Measurements from ENCODE around the gene C16orf95.

Gene C16orf95

GRCh38 chr16:87319997-87320491, 2.9 kb upstream of the C16orf95 start:
- TF ChIP-seq GATA2 (IDR thresholded peaks at IDR 0.05; ENCODE audit: low read depth, low read length) = no peak
- TF ChIP-seq GATA3 (IDR thresholded peaks at IDR 0.05; ENCODE audit: low read depth, low read length) = no peak

- TF ChIP-seq GATA2 (IDR thresholded peaks at IDR 0.05; ENCODE audit: low read depth, low read length) = no peak
- TF ChIP-seq GATA3 (IDR thresholded peaks at IDR 0.05; ENCODE audit: low read depth, low read length) = no peak
Measured at GRCh38 chr16:87319011-87319410, 1.8 kb upstream of the C16orf95 start.

GRCh38 chr16:87317750-87318644, 805 bp upstream of the C16orf95 start:
- TF ChIP-seq GATA3 (IDR thresholded peaks at IDR 0.05; ENCODE audit: low read depth, low read length) (no peak), GATA2 (IDR thresholded peaks at IDR 0.05; ENCODE audit: low read depth, low read length) (no peak)

- no peak for TF ChIP-seq GATA3 (IDR thresholded peaks at IDR 0.05; ENCODE audit: low read depth, low read length)
- no peak for TF ChIP-seq GATA2 (IDR thresholded peaks at IDR 0.05; ENCODE audit: low read depth, low read length)
Measured at GRCh38 chr16:87316450-87316922, 706 bp downstream of the C16orf95 start.

- no peak for TF ChIP-seq GATA2 (IDR thresholded peaks at IDR 0.05; ENCODE audit: low read depth, low read length)
- TF ChIP-seq GATA3 (IDR thresholded peaks at IDR 0.05; ENCODE audit: low read depth, low read length) = no peak
Measured at GRCh38 chr16:87314990-87315420, 2.2 kb downstream of the C16orf95 start.

- TF ChIP-seq GATA2 (IDR thresholded peaks at IDR 0.05; ENCODE audit: low read depth, low read length) (no peak), GATA3 (IDR thresholded peaks at IDR 0.05; ENCODE audit: low read depth, low read length) (no peak)
Measured at GRCh38 chr16:87312008-87312407, 5.2 kb downstream of the C16orf95 start.

- no peak for TF ChIP-seq GATA3 (IDR thresholded peaks at IDR 0.05; ENCODE audit: low read depth, low read length)
- no peak for TF ChIP-seq GATA2 (IDR thresholded peaks at IDR 0.05; ENCODE audit: low read depth, low read length)
Measured at GRCh38 chr16:87311387-87311786, 5.8 kb downstream of the C16orf95 start.

GRCh38 chr16:87310610-87311009, 6.6 kb downstream of the C16orf95 start:
- TF ChIP-seq GATA2 (IDR thresholded peaks at IDR 0.05; ENCODE audit: low read depth, low read length) (no peak), GATA3 (IDR thresholded peaks at IDR 0.05; ENCODE audit: low read depth, low read length) (no peak)

- TF ChIP-seq GATA3 (IDR thresholded peaks at IDR 0.05; ENCODE audit: low read depth, low read length) (no peak), GATA2 (IDR thresholded peaks at IDR 0.05; ENCODE audit: low read depth, low read length) (no peak)
Measured at GRCh38 chr16:87309620-87310525, 7.3 kb downstream of the C16orf95 start.

- no peak for TF ChIP-seq GATA2 (IDR thresholded peaks at IDR 0.05; ENCODE audit: low read depth, low read length)
- no peak for TF ChIP-seq GATA3 (IDR thresholded peaks at IDR 0.05; ENCODE audit: low read depth, low read length)
Measured at GRCh38 chr16:87308826-87309225, 8.4 kb downstream of the C16orf95 start.

GRCh38 chr16:87306516-87306915, 10.7 kb downstream of the C16orf95 start:
- TF ChIP-seq GATA3 (IDR thresholded peaks at IDR 0.05; ENCODE audit: low read depth, low read length) = no peak
- TF ChIP-seq GATA2 (IDR thresholded peaks at IDR 0.05; ENCODE audit: low read depth, low read length) = no peak

GRCh38 chr16:87305505-87306391, 11.4 kb downstream of the C16orf95 start:
- TF ChIP-seq GATA2 (IDR thresholded peaks at IDR 0.05; ENCODE audit: low read depth, low read length) (no peak), GATA3 (IDR thresholded peaks at IDR 0.05; ENCODE audit: low read depth, low read length) (no peak)

GRCh38 chr16:87304951-87305350, 12.2 kb downstream of the C16orf95 start:
- TF ChIP-seq GATA2 (IDR thresholded peaks at IDR 0.05; ENCODE audit: low read depth, low read length) = no peak
- no peak for TF ChIP-seq GATA3 (IDR thresholded peaks at IDR 0.05; ENCODE audit: low read depth, low read length)
